Thoracic aorta (tissue), 2 donors: ENCODE results near the gene SETD3. TPM values are rescaled to one million over a fixed set of nuclear protein-coding genes. Genes with fewer than 3 reads are reported as not detected.
"Not testable (repeated sequence)": the region's sequence is repeated elsewhere in the genome, so short reads cannot be mapped to it uniquely, and the experiment has no call there.

Experiments used
- ATAC-seq: fragments of 150-250 bp; one replicate; pipeline ENCODE4 v1.8.0; 2017; ENCODE audit warnings: low read depth; ENCODE audit not compliant: insufficient number of reproducible peaks, low FRiP score
- DNase-seq: peaks from one replicate; pipeline ENCODE4 v3.0.0-alpha.2; 2020; ENCODE audit warnings: low spot score
- H3K27ac ChIP-seq, 2 donors: fragments of 200-600 bp; sonication (generic); 1 replicate in 1 of 2; 2 replicates in 1 of 2; pipeline ENCODE4 v1.5.1; 2016; ENCODE audit warnings: mild to moderate bottlenecking in 2 of 2, moderate library complexity in 2 of 2
- H3K27me3 ChIP-seq: fragments of 200-600 bp; sonication (generic); replicated peaks from 2 replicates; pipeline ENCODE4 v1.6.0; 2016; ENCODE audit warnings: mild to moderate bottlenecking; ENCODE audit not compliant: insufficient read depth
- H3K36me3 ChIP-seq: fragments of 200-600 bp; sonication (generic); one replicate; pipeline ENCODE4 v1.5.1; 2016
- H3K4me1 ChIP-seq, 2 donors: fragments of 200-600 bp; sonication (generic); 1 replicate in 1 of 2; 2 replicates in 1 of 2; pipeline versions ENCODE4 v1.5.1 to v1.6.0; 2016; ENCODE audit warnings: low read depth in 2 of 2, mild to moderate bottlenecking in 1 of 2; ENCODE audit not compliant: control insufficient read depth in 1 of 2
- H3K4me3 ChIP-seq: fragments of 200-600 bp; sonication (generic); 2 replicates; pipeline ENCODE4 v1.5.1; 2016; ENCODE audit warnings: mild to moderate bottlenecking
- H3K9me3 ChIP-seq: fragments of 200-600 bp; sonication (generic); 2 replicates; pipeline ENCODE4 v1.5.1; 2016
- total RNA-seq, 2 donors: library from RNA; depleted of rRNA; stranded (reverse); fragments of >200 nt; gene quantifications; one replicate each; pipeline versions ENCODE4 v1.1.0 to v1.2.3, GENCODE V29; 2016
- TF ChIP-seq, protein P1 (sequence below): fragments of 200-600 bp; sonication (generic); IDR thresholded peaks from one replicate; pipeline ENCODE4 v1.5.1; 2019; ENCODE audit warnings: antibody characterized with exemption

The SETD3 gene
- total RNA-seq, 2 donors from 2014 or later = 70.8 to 76.8 TPM

DNA sequence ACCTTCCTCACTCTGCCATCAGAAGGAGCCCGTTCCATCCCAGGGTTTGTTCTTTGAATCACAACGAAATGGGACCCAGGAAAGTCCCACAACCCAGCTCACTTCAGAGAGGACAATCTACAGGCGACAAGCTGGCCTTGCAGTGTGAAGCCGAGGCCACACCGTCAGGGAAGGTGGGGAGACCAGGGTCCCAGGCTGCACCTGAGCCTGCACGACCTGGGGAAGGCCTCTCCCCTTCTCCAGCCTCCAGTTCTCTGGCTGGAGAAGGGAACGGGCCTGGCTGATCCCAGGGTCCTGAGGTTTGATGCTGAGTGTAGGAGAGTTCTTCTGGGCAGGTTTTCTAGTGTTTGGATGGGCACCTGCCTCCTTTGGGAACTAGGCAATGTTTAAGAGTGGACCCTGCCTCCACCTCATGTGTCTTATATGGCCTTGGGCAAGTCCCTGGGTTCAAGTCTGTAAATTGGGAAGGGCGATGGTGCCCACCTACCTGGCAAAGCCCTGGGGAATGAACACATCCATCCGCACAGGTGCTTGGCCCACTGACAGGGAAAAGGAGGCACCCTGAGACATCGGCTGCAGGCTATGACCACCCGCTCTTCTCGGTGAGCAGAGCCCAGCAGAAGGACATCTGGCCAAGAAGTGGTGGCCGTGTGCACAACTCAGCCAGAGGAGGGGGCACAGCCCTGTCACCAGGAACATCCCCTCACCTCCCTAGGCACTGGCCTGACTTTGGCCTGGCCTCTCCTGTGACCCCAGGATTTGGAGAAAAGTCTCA, 130.8 kb downstream of the SETD3 start:
- H3K36me3 ChIP-seq = no peaks in the 10 kb centered on the region
- ATAC-seq = no peak
- no peaks in the 10 kb centered on the region for H3K4me1 ChIP-seq
- no peak overlapping the region for H3K4me3 ChIP-seq
- H3K27me3 ChIP-seq = no peaks in the 10 kb centered on the region
- H3K9me3 ChIP-seq = no peaks in the 10 kb centered on the region
- TF ChIP-seq, protein P1, sequence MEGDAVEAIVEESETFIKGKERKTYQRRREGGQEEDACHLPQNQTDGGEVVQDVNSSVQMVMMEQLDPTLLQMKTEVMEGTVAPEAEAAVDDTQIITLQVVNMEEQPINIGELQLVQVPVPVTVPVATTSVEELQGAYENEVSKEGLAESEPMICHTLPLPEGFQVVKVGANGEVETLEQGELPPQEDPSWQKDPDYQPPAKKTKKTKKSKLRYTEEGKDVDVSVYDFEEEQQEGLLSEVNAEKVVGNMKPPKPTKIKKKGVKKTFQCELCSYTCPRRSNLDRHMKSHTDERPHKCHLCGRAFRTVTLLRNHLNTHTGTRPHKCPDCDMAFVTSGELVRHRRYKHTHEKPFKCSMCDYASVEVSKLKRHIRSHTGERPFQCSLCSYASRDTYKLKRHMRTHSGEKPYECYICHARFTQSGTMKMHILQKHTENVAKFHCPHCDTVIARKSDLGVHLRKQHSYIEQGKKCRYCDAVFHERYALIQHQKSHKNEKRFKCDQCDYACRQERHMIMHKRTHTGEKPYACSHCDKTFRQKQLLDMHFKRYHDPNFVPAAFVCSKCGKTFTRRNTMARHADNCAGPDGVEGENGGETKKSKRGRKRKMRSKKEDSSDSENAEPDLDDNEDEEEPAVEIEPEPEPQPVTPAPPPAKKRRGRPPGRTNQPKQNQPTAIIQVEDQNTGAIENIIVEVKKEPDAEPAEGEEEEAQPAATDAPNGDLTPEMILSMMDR = no peak
- DNase-seq = no peak
- no peak overlapping the region for H3K27ac ChIP-seq

DNA sequence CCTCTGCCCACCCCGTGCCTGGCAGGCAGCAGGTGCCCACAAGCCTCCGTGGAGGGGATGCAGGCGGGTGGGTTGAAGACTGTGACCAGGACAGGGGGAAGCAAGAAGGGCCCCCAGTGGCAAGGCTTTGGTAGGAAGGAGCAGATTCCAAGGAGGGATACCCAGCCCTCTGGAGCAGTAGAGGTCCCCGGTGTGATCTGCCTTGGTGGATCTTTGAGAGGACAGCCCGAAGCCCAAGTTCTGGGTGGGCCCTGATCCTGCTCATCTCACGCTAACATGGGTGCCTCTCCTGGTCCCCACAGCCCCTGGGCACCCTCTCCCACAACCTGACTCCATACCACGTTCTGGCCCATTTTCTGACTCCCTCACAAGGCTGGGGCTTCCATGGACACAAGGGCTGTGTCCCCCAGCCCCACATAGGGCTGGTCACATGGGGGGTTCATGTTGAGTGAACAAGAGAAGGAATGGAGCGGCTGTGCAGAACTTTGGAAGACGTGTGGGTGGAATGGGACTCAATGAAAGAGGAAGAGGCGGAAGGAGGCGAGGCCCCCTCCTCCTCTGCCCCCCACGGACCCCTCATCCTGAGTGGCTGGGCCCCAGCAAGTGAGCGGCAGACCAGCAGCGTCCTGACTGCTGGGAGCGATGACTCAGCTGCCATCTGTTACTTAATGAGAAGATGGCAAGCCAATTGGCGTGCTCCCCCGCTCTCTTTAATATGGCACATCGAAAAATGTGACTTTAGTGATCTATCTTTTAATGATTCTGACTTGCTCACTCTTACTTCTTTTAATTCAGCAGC, 131.6 kb downstream of the SETD3 start:
- H3K36me3 ChIP-seq = no peaks in the 10 kb centered on the region
- no peak overlapping the region for H3K27ac ChIP-seq
- H3K9me3 ChIP-seq = no peaks in the 10 kb centered on the region
- no peaks in the 10 kb centered on the region for H3K4me1 ChIP-seq
- TF ChIP-seq, protein P1 = no peak
- DNase-seq = no peak
- no peak overlapping the region for H3K4me3 ChIP-seq
- H3K27me3 ChIP-seq = no peaks in the 10 kb centered on the region
- no peak for ATAC-seq

DNA sequence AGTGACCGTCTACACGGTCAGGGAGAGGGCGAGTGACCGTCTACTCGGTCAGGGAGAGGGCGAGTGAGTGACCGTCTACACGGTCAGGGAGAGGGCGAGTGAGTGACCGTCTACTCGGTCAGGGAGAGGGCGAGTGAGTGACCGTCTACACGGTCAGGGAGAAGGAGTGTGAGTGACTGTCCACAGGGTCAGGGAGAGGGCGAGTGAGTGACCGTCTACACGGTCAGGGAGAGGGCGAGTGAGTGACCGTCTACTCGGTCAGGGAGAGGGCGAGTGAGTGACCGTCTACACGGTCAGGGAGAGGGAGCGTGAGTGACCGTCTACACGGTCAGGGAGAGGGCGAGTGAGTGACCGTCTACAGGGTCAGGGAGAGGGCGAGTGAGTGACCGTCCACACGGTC, 132.4 kb downstream of the SETD3 start:
- not testable (repeated sequence) for H3K27ac ChIP-seq, ATAC-seq, H3K27me3 ChIP-seq, H3K36me3 ChIP-seq, H3K4me1 ChIP-seq, H3K9me3 ChIP-seq, H3K4me3 ChIP-seq, DNase-seq

Other genes starting within 250 kb of the SETD3 start
- 1 to 10 TPM in 1 of 2 donors, under 1 TPM in 1; 0.92 to 6.2 TPM for gene BCL11B, start 208.7 kb downstream of the SETD3 start, total RNA-seq
- gene CCNK, start 550 bp upstream of the SETD3 start, total RNA-seq = 10 to 100 TPM; 22.6 to 42.2 TPM
- 1 to 10 TPM; 1.5 to 4.1 TPM for gene CCDC85C, start 123.3 kb upstream of the SETD3 start, total RNA-seq
- gene HHIPL1, start 164.3 kb upstream of the SETD3 start, total RNA-seq = 10 to 100 TPM in 1 of 2 donors, 1 to 10 TPM in 1; 2.1 to 10.0 TPM
- 1 to 10 TPM in 1 of 2 donors, under 1 TPM in 1; 0.68 to 1.3 TPM for gene CYP46A1, start 203.4 kb upstream of the SETD3 start, total RNA-seq